Vagina (tissue), 2 donors: ENCODE results near the gene RGS14. TPM values are rescaled to one million over a fixed set of nuclear protein-coding genes. Genes with fewer than 3 reads are reported as not detected.

Source experiments
- DNase-seq, 2 donors: peaks; one replicate each; pipeline ENCODE4 v3.0.0-alpha.2; 2017; ENCODE audit errors: extremely low spot score in 2 of 2
- H3K27ac ChIP-seq: fragments of 200-600 bp; sonication (generic); one replicate; pipeline ENCODE4 v1.5.1; 2019
- H3K27me3 ChIP-seq: fragments of 200-600 bp; sonication (generic); one replicate; pipeline ENCODE4 v1.5.1; 2019
- H3K36me3 ChIP-seq, 2 donors: fragments of 200-600 bp; sonication (generic); one replicate each; pipeline ENCODE4 v1.5.1; 2017 to 2019
- H3K4me1 ChIP-seq: fragments of 200-600 bp; sonication (generic); one replicate; pipeline ENCODE4 v1.5.1; 2019
- H3K4me3 ChIP-seq, 2 donors: fragments of 200-600 bp; sonication (generic); 1 replicate in 1 of 2; 2 replicates in 1 of 2; pipeline ENCODE4 v1.5.1; 2016 to 2019
- H3K9me3 ChIP-seq: fragments of 200-600 bp; sonication (generic); one replicate; pipeline ENCODE4 v1.5.1; 2019
- CTCF ChIP-seq, 3 experiments: fragments of 450-650 bp in 2 of 3; fragments of 200-600 bp in 1 of 3; sonication (generic) in 1 of 3; IDR thresholded peaks; one replicate each; pipeline ENCODE4 v1.5.1; 2017 to 2019; ENCODE audit warnings: antibody characterized with exemption in 3 of 3, mild to moderate bottlenecking in 2 of 3, moderate library complexity in 2 of 3
- POLR2A ChIP-seq, 2 donors: fragments of 450-650 bp; IDR thresholded peaks; one replicate each; pipeline ENCODE4 v1.6.1; 2017; ENCODE audit warnings: antibody characterized with exemption in 2 of 2, mild to moderate bottlenecking in 2 of 2, moderate library complexity in 2 of 2
- POLR2AphosphoS5 ChIP-seq, 2 donors: sonication (generic); formaldehyde crosslinking; IDR thresholded peaks; one replicate each; pipeline ENCODE4 v1.9.0; 2017; ENCODE audit warnings: antibody characterized with exemption in 2 of 2, mild to moderate bottlenecking in 2 of 2, low read depth in 1 of 2; ENCODE audit not compliant: insufficient read depth in 1 of 2
- intact Hi-C: fragments of 100-400 bp; cut with DNase I; formaldehyde crosslinking; loops from one replicate; pipeline ENCODE4 v1.15.1; 2023
- total RNA-seq: library from RNA; depleted of rRNA; stranded (reverse); fragments of >200 nt; gene quantifications from one replicate; pipeline ENCODE4 v1.2.3, GENCODE V29; 2016

Gene RGS14
- total RNA-seq, 1 donor from 2014 or later: 49.1 TPM

- intact Hi-C loops: loop anchor here (2.0 kb wide), 1 partner anchor 46 kb away; no protein-coding TSS in a partner anchor
- no peaks in the 10 kb centered on the region for H3K36me3 ChIP-seq
- TF ChIP-seq CTCF (IDR thresholded peaks at IDR 0.05): no peak
- TF ChIP-seq POLR2A (IDR thresholded peaks at IDR 0.05): no peak
- peak in 1 of 2 donors; percentile 31 for TF ChIP-seq POLR2AphosphoS5 (IDR thresholded peaks at IDR 0.05; ENCODE audit: insufficient read depth in 1 of 2, low read depth in 1 of 2)
- H3K4me3 ChIP-seq: peak overlapping the region; percentile 51 to 64
- no peak for DNase-seq
- peak overlapping the region; percentile 60 for H3K27ac ChIP-seq
- H3K4me1 ChIP-seq: peaks cover 43% of the 10 kb centered on the region
- H3K27me3 ChIP-seq: peaks cover 17% of the 10 kb centered on the region
- H3K9me3 ChIP-seq: no peaks in the 10 kb centered on the region
Observed at GRCh38 chr5:177402271-177403043, 44.7 kb downstream of the RGS14 start.

GRCh38 chr5:177403102-177403791, 45.5 kb downstream of the RGS14 start:
- no peaks in the 10 kb centered on the region for H3K9me3 ChIP-seq
- TF ChIP-seq POLR2AphosphoS5 (IDR thresholded peaks at IDR 0.05; ENCODE audit: insufficient read depth in 1 of 2, low read depth in 1 of 2) (no peak), POLR2A (IDR thresholded peaks at IDR 0.05) (no peak), CTCF (IDR thresholded peaks at IDR 0.05) (no peak)
- H3K27ac ChIP-seq: peak overlapping the region; percentile 60
- peaks cover 43% of the 10 kb centered on the region for H3K4me1 ChIP-seq
- intact Hi-C loops: loop anchor here (2.0 kb wide), 1 partner anchor 46 kb away; no protein-coding TSS in a partner anchor
- no peak for DNase-seq
- H3K36me3 ChIP-seq: no peaks in the 10 kb centered on the region
- H3K27me3 ChIP-seq: peaks cover 17% of the 10 kb centered on the region
- peak overlapping the region; percentile 51 to 64 for H3K4me3 ChIP-seq

GRCh38 chr5:177403792-177404640, 46.3 kb downstream of the RGS14 start:
- Histone ChIP-seq H3K27ac (peak overlapping the region; percentile 60), H3K4me3 (peak overlapping the region; percentile 51 to 64), H3K27me3 (peaks cover 17% of the 10 kb centered on the region), H3K9me3 (no peaks in the 10 kb centered on the region), H3K36me3 (no peaks in the 10 kb centered on the region), H3K4me1 (peaks cover 43% of the 10 kb centered on the region)
- intact Hi-C loops: loop anchor here (2.0 kb wide), 1 partner anchor 45 kb away; no protein-coding TSS in a partner anchor
- DNase-seq: no peak
- TF ChIP-seq CTCF (IDR thresholded peaks at IDR 0.05) (peak; percentile 32 to 81 (median 44)), POLR2A (IDR thresholded peaks at IDR 0.05) (no peak), POLR2AphosphoS5 (IDR thresholded peaks at IDR 0.05; ENCODE audit: insufficient read depth in 1 of 2, low read depth in 1 of 2) (peak in 1 of 2 donors; percentile 49)

GRCh38 chr5:177404641-177405179, 47.0 kb downstream of the RGS14 start:
- H3K4me3 ChIP-seq: peak overlapping the region; percentile 51 to 64
- DNase-seq: no peak
- H3K9me3 ChIP-seq: no peaks in the 10 kb centered on the region
- peaks cover 41% of the 10 kb centered on the region for H3K4me1 ChIP-seq
- no peak for TF ChIP-seq POLR2A (IDR thresholded peaks at IDR 0.05)
- peak overlapping the region; percentile 60 for H3K27ac ChIP-seq
- intact Hi-C loops: no loop called here
- H3K27me3 ChIP-seq: peaks cover 17% of the 10 kb centered on the region
- H3K36me3 ChIP-seq: no peaks in the 10 kb centered on the region

- TF ChIP-seq POLR2A (IDR thresholded peaks at IDR 0.05): no peak
- no peak for TF ChIP-seq CTCF (IDR thresholded peaks at IDR 0.05)
- no peak for TF ChIP-seq POLR2AphosphoS5 (IDR thresholded peaks at IDR 0.05; ENCODE audit: insufficient read depth in 1 of 2, low read depth in 1 of 2)
- no peak overlapping the region for H3K27ac ChIP-seq
- H3K4me3 ChIP-seq: no peak overlapping the region
- peaks cover 35% of the 10 kb centered on the region for H3K4me1 ChIP-seq
- H3K27me3 ChIP-seq: peaks cover 11% of the 10 kb centered on the region
- no peaks in the 10 kb centered on the region for H3K36me3 ChIP-seq
- no peak for DNase-seq
- intact Hi-C loops: no loop called here
- H3K9me3 ChIP-seq: no peaks in the 10 kb centered on the region
Observed at GRCh38 chr5:177405312-177405711, 47.6 kb downstream of the RGS14 start.
